Kidney (tissue), 14 donors: Measurements from ENCODE around the gene ERVW-1. TPM values are rescaled to one million over a fixed set of nuclear protein-coding genes. Genes with fewer than 3 reads are reported as not detected.

Experiments used
- DNase-seq, 5 donors: peaks; one replicate each; pipeline ENCODE4 v3.0.0-alpha.2; 2013 to 2020
- FAIRE-seq: peaks from 2 replicates; lab custom pipeline; 2012; peaks lifted over from hg19 to GRCh38; lab: Jason Lieb, UNC
- H3K27ac ChIP-seq, 2 donors: one replicate each; pipeline ENCODE4 v1.7.0; 2013; ENCODE audit warnings: low read depth in 2 of 2, low read length in 2 of 2, inconsistent platforms in 1 of 2
- H3K27me3 ChIP-seq: one replicate; pipeline ENCODE4 v1.7.1; 2013; ENCODE audit warnings: low read length, inconsistent platforms; ENCODE audit not compliant: control insufficient read depth, insufficient read depth
- H3K36me3 ChIP-seq, 3 donors: one replicate each; pipeline versions ENCODE4 v1.7.0 to v1.7.1; 2013; ENCODE audit warnings: low read length in 3 of 3, control low read depth in 1 of 3, inconsistent platforms in 1 of 3; ENCODE audit not compliant: insufficient read depth in 3 of 3, control insufficient read depth in 2 of 3
- H3K4me1 ChIP-seq, 3 donors: one replicate each; pipeline versions ENCODE4 v1.7.0 to v1.7.1; 2013; ENCODE audit warnings: low read length in 3 of 3, inconsistent platforms in 1 of 3, low read depth in 1 of 3; ENCODE audit not compliant: control insufficient read depth in 2 of 3, insufficient read depth in 2 of 3
- H3K4me3 ChIP-seq, 3 donors: one replicate each; pipeline versions ENCODE4 v1.7.0 to v1.8.1; 2013; ENCODE audit warnings: low read length in 3 of 3, control low read depth in 1 of 3, inconsistent platforms in 1 of 3
- H3K9ac ChIP-seq, 3 donors: one replicate each; pipeline versions ENCODE4 v1.7.0 to v1.7.1; 2013; ENCODE audit warnings: low read length in 3 of 3, control low read depth in 1 of 3, inconsistent platforms in 1 of 3
- H3K9me3 ChIP-seq, 3 donors: one replicate each; pipeline versions ENCODE4 v1.7.0 to v1.7.1; 2013; ENCODE audit warnings: low read length in 3 of 3, control low read depth in 1 of 3, inconsistent platforms in 1 of 3; ENCODE audit not compliant: control insufficient read depth in 2 of 3, insufficient read depth in 1 of 3
- intact Hi-C: fragments of 100-400 bp; cut with DNase I; formaldehyde crosslinking; loops from one replicate; pipeline ENCODE4 v1.11.1; 2022
- polyA plus RNA-seq: library from polyadenylated mRNA; stranded (reverse); fragments of 350-450 nt; fragmentation: Illumina TruSeq; extraction: RNeasy Lipid Tissue Mini Kit (QIAGEN cat#74804); gene quantifications from one replicate; pipeline ENCODE4 v1.2.3, GENCODE V29; 2014; ENCODE audit warnings: low read depth, low replicate concordance; ENCODE audit not compliant: insufficient read depth
- total RNA-seq: library from RNA; stranded (reverse); fragmentation: NEBNext Ultra II Directional; extraction: Animal tissue kit (Norgen Biotek cat#: 25700); gene quantifications from one replicate; pipeline ENCODE4 v1.2.1, GENCODE V29; 2021
- TF ChIP-seq, protein P1 (sequence below): IDR thresholded peaks from 3 replicates; pipeline ENCODE4 v1.5.1; 2012; ENCODE audit warnings: mild to moderate bottlenecking, moderate library complexity, borderline replicate concordance; ENCODE audit not compliant: insufficient read depth; ENCODE audit errors: extremely low read depth
- donor health status: control.
- donor health status: control.
- donor health status: control.
- donor health status: control.
- donor health status: control.
- donor health status: DM: yes; HTN: yes; CAD: no.
- donor health status: Normal renal cell carcinoma (clear cell type).

Gene ERVW-1
- total and polyA plus RNA-seq, 2 donors from 2014 or later, result not detected

DNA sequence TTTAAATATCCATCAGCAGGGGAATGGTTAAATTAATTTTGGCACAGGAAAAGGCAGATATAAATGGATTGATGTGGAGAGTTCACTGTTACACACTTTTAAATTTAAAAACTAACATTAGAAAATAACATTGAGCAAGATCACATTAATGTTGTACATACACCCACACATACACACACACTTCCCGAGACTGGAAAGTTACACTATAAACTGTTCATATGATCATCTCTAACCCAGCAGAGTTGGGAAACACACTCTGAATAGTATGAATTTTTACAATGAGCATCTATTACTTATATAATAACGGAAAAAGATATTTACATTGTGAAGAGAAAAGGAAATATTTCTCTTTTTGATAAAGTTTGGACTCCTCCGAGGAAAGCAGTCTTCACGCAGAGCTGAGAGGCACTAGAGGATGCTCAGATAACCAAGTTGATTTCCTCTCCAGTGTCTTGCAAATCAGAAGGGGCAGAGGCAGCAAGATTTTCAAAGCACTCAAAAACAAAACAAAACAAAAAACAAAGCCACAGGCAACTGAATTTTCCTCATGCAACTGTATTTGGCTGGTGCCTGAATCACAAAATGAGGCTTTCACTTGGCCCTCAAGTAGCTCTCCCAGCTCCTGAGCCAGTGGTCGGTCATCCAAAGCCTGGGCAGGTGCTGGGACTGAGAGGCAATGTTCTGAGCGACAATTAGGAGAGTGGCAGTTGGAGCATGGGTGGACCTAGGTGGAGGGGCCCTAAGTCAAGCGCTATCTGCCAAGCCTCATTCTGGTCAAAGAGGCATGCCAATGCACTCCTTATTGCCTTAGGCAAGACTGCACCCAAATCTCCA, 40.9 kb downstream of the ERVW-1 start:
- Histone ChIP-seq H3K4me3 (no peak overlapping the region), H3K27ac (no peak overlapping the region), H3K36me3 (no peaks in the 10 kb centered on the region), H3K27me3 (no peaks in the 10 kb centered on the region), H3K9me3 (no peaks in the 10 kb centered on the region), H3K4me1 (no peaks in the 10 kb centered on the region), H3K9ac (no peak overlapping the region)
- FAIRE-seq (no peak), DNase-seq (no peak)
- intact Hi-C loops, result no loop called here
- TF ChIP-seq, protein P1, sequence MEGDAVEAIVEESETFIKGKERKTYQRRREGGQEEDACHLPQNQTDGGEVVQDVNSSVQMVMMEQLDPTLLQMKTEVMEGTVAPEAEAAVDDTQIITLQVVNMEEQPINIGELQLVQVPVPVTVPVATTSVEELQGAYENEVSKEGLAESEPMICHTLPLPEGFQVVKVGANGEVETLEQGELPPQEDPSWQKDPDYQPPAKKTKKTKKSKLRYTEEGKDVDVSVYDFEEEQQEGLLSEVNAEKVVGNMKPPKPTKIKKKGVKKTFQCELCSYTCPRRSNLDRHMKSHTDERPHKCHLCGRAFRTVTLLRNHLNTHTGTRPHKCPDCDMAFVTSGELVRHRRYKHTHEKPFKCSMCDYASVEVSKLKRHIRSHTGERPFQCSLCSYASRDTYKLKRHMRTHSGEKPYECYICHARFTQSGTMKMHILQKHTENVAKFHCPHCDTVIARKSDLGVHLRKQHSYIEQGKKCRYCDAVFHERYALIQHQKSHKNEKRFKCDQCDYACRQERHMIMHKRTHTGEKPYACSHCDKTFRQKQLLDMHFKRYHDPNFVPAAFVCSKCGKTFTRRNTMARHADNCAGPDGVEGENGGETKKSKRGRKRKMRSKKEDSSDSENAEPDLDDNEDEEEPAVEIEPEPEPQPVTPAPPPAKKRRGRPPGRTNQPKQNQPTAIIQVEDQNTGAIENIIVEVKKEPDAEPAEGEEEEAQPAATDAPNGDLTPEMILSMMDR, result no peak

- no peak for DNase-seq
- Histone ChIP-seq H3K9ac (no peak overlapping the region), H3K9me3 (no peaks in the 10 kb centered on the region), H3K27me3 (no peaks in the 10 kb centered on the region), H3K36me3 (no peaks in the 10 kb centered on the region), H3K4me3 (no peak overlapping the region), H3K4me1 (no peaks in the 10 kb centered on the region), H3K27ac (no peak overlapping the region)
- intact Hi-C loops, result no loop called here
- TF ChIP-seq, protein P1, result no peak
- FAIRE-seq, result no peak
Observed at GRCh38 chr7:92435542-92435941, 42.2 kb downstream of the ERVW-1 start.

GRCh38 chr7:92433019-92433418, 44.7 kb downstream of the ERVW-1 start:
- no peaks in the 10 kb centered on the region for H3K4me1 ChIP-seq
- TF ChIP-seq, protein P1, result no peak
- FAIRE-seq, result no peak

More at GRCh38 chr7:92433019-92433418, 44.7 kb downstream of the ERVW-1 start:
- H3K36me3 ChIP-seq, result no peaks in the 10 kb centered on the region
- no peaks in the 10 kb centered on the region for H3K9me3 ChIP-seq
- no peak for DNase-seq
- no peak overlapping the region for H3K9ac ChIP-seq
- no peak overlapping the region for H3K4me3 ChIP-seq
- H3K27me3 ChIP-seq, result no peaks in the 10 kb centered on the region
- intact Hi-C loops, result no loop called here
- H3K27ac ChIP-seq, result no peak overlapping the region
